Activated CD4-positive, alpha-beta T cell treated with anti-CD3 and anti-CD28 coated beads, Interleukin-2, amount 50 U/mL, for 24 hours (primary cell): ENCODE results near the gene INCENP.
"Not testable (repeated sequence)": the region's sequence is repeated elsewhere in the genome, so short reads cannot be mapped to it uniquely, and the experiment has no call there.

ENCODE experiments used
- DNase-seq, 2 donors: peaks; one replicate each; pipeline ENCODE4 v3.0.0-alpha.2; 2020; ENCODE audit warnings: low read depth in 1 of 2, low spot score in 1 of 2

The INCENP gene

DNA sequence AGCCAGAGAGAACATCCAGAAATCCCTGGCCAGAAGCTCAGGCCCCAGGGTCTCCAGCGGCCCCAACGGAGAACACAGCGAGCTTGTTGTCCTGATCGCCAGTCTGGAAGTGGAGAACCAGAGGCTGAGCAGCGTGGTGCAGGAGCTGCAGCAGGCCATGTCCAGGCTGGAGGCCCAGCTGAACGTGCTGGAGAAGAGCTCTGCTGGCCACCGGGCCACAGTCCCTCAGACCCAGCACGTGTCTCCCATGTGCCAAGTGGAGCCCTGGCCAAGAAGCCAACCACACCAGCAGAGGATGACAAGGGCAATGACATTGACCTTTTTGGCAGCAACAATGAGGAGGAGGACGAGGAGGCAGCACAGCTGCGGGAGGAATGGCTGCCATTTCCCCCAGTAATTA is 45.6 kb downstream of the INCENP start:
- no peak for DNase-seq

GRCh38 chr11:62169935-62170334 is 46.1 kb downstream of the INCENP start:
- DNase-seq, result no peak

DNA sequence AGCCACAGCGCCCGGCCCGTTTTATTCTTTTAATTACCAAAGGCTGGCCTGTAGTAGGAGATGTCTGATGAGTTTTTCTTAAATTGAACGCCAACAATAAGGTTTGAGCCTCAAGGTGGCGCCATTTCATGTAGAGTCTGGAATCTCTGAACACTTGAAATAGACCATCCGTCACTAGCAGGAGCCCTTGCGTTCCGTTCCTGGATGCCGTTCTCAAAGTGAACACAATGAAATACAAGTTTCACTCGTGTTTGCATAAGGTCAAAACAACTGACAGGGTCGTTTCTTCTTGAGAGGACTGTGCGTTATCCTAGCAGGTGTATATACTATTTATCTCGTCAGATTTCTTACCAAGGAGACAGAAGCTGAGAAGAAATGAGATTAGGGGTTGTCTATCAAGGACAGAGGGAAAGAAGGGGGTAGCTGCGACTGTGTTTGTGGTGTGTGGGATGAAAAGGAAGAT is 47.5 kb downstream of the INCENP start:
- peak; percentile 35 to 71 for DNase-seq

GRCh38 chr11:62172294-62172693 is 48.5 kb downstream of the INCENP start:
- no peak for DNase-seq

DNA sequence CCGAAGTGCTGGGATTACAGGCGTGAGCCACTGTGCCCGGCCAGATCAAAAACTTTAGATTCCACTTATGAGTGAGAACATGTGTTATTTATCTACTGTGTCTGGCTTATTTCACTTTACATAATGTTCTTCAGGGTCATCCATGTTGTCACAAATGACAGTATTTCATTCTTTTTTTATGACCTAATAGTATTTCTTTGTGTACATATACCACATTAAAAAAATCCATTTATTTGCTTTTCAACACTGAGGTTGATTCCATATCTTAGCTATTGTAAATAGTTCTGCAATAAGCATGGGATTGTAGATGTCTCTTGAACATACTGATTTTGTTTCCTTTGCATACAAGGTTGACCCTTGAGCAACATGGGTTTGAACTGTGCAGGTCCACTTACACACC is 53.0 kb downstream of the INCENP start:
- no peak for DNase-seq

GRCh38 chr11:62179995-62180394 is 56.2 kb downstream of the INCENP start:
- no peak for DNase-seq

- no peak for DNase-seq
Measured at GRCh38 chr11:62181097-62181496, 57.3 kb downstream of the INCENP start.

- DNase-seq, result no peak
Measured at GRCh38 chr11:62182147-62182891, 58.5 kb downstream of the INCENP start.

- DNase-seq, result no peak
Measured at GRCh38 chr11:62186195-62186594, 62.4 kb downstream of the INCENP start.

- DNase-seq, result no peak
Measured at GRCh38 chr11:62190011-62190410, 66.2 kb downstream of the INCENP start, which contains the start of gene SCGB1D1. Gene SCGB1D1 (plus strand): TSS chr11:62190216. CDS start chr11:62190285, 69 bp downstream.

GRCh38 chr11:62193952-62194351 is 70.1 kb downstream of the INCENP start:
- no peak for DNase-seq

GRCh38 chr11:62195010-62195409 is 71.2 kb downstream of the INCENP start:
- not testable (repeated sequence) for DNase-seq

GRCh38 chr11:62195945-62196344 is 72.1 kb downstream of the INCENP start:
- no peak for DNase-seq

GRCh38 chr11:62197400-62197799 is 73.6 kb downstream of the INCENP start:
- DNase-seq, result not testable (repeated sequence)

DNA sequence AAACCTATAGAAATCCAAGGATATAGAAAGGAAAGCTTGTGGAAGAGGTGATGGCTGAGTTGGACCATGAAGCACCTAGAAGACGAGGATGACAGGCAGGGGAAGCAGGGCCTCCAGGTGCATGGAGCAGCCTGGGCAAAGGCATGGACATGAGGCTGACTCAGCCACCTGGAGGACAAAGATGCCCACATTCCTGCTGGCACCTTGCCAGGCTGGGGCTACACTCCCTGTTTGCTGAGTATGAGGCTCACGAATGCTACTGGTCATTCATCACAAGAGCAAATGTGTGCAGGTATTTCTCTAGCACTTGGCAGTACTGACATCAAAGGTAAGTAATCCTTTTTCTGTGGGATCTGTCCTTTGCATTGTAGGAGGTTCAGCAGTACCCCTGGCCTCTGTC is 77.6 kb downstream of the INCENP start:
- no peak for DNase-seq
